Endothelial cell of umbilical vein (primary cell): ENCODE data around the gene NEXN. TPM values are rescaled to one million over a fixed set of nuclear protein-coding genes. Genes with fewer than 3 reads are reported as not detected.

Experiments used
- BruUV-seq: library from RNA; stranded (reverse); fragments of 400-500 nt; replicated peaks from 2 replicates; lab custom pipeline; 2021; lab: Mats Ljungman, UMichigan
- CTCF ChIA-PET: fragments of 300-600, 350-600 bp; sonication (Branson Sonifier 250); formaldehyde crosslinking; loops from one replicate; lab custom pipeline; 2021; ENCODE audit warnings: antibody characterized with exemption, inconsistent platforms; lab: Charles Lee
- POLR2A ChIA-PET: fragments of 300-600, 350-600 bp; sonication (Branson Sonifier 250); formaldehyde crosslinking; loops from one replicate; lab custom pipeline; 2021; ENCODE audit warnings: antibody characterized with exemption, inconsistent platforms; lab: Charles Lee
- DNase-seq: peaks from one replicate; pipeline ENCODE4 v3.0.0-alpha.2; 2011; ENCODE audit warnings: low read depth, low spot score
- FAIRE-seq: peaks from 2 replicates; lab custom pipeline; 2011; peaks lifted over from hg19 to GRCh38; lab: Jason Lieb, UNC
- H2AFZ ChIP-seq: 2 replicates; pipeline ENCODE4 v1.6.0; 2012; ENCODE audit warnings: low read depth, low read length, control low read depth, inconsistent platforms
- H3K27ac ChIP-seq: 2 replicates; pipeline ENCODE4 v1.5.1; 2011; ENCODE audit warnings: low read depth, mild to moderate bottlenecking, control low read depth, low read length, moderate library complexity; ENCODE audit not compliant: insufficient read depth
- H3K27me3 ChIP-seq, 2 experiments: 2 replicates each; pipeline versions ENCODE4 v1.6.0 to v1.6.1; 2011; ENCODE audit warnings: low read length in 2 of 2, mixed read lengths in 1 of 2; ENCODE audit not compliant: control insufficient read depth in 2 of 2, insufficient read depth in 2 of 2
- H3K36me3 ChIP-seq, 2 experiments: 2 replicates in 1 of 2; 3 replicates in 1 of 2; pipeline ENCODE4 v1.5.1; 2011; ENCODE audit warnings: low read length in 2 of 2, mild to moderate bottlenecking in 1 of 2, moderate library complexity in 1 of 2; ENCODE audit not compliant: control insufficient read depth in 2 of 2, insufficient read depth in 2 of 2; ENCODE audit errors: extremely low read depth in 1 of 2
- H3K4me1 ChIP-seq: 3 replicates; pipeline ENCODE4 v1.5.1; 2011; ENCODE audit warnings: mild to moderate bottlenecking, low read length; ENCODE audit not compliant: control insufficient read depth, insufficient read depth; ENCODE audit errors: extremely low read depth
- H3K4me2 ChIP-seq: 2 replicates; pipeline ENCODE4 v1.6.1; 2011; ENCODE audit warnings: low read length, control low read depth, mixed read lengths; ENCODE audit not compliant: insufficient read depth
- H3K4me3 ChIP-seq, 3 experiments: fragments of 200-600 bp in 1 of 3; sonication (generic), shearing (Covaris generic) in 1 of 3; replicated peaks in 1 of 3; 2 replicates each; pipeline ENCODE4 v1.5.1; 2011 to 2016; ENCODE audit warnings: control low read depth in 3 of 3, low read length in 3 of 3, mild to moderate bottlenecking in 2 of 3, inconsistent platforms in 1 of 3, low read depth in 1 of 3, moderate library complexity in 1 of 3; ENCODE audit not compliant: insufficient read depth in 1 of 3
- H3K79me2 ChIP-seq: 2 replicates; pipeline ENCODE4 v1.6.0; 2012; ENCODE audit warnings: low read length, inconsistent platforms; ENCODE audit not compliant: control insufficient read depth, insufficient read depth
- H3K9ac ChIP-seq: replicated peaks from 2 replicates; pipeline ENCODE3; 2011; ENCODE audit warnings: low read length, control low read depth; ENCODE audit not compliant: insufficient read depth; ENCODE audit errors: extremely low read depth
- H3K9me1 ChIP-seq: replicated peaks from 3 replicates; pipeline ENCODE4 v1.6.0; 2011; ENCODE audit warnings: mild to moderate bottlenecking, low read length; ENCODE audit not compliant: control insufficient read depth, insufficient read depth; ENCODE audit errors: extremely low read depth
- H3K9me3 ChIP-seq: replicated peaks from 2 replicates; pipeline ENCODE4 v1.5.1; 2012; ENCODE audit warnings: low read length, inconsistent platforms; ENCODE audit not compliant: control insufficient read depth, insufficient read depth
- H4K20me1 ChIP-seq: replicated peaks from 2 replicates; pipeline ENCODE3; 2011; ENCODE audit warnings: mild to moderate bottlenecking, low read length; ENCODE audit not compliant: control insufficient read depth, insufficient read depth; ENCODE audit errors: extremely low read depth
- EZH2 ChIP-seq: IDR thresholded peaks from 2 replicates; pipeline ENCODE4 v1.6.1; 2012; ENCODE audit warnings: borderline replicate concordance, low read depth, mild to moderate bottlenecking, moderate library complexity, low read length, inconsistent platforms; ENCODE audit not compliant: severe bottlenecking
- FOS ChIP-seq: IDR thresholded peaks from 2 replicates; pipeline ENCODE4 v1.6.1; 2011; ENCODE audit warnings: mild to moderate bottlenecking, low read length, moderate library complexity, borderline replicate concordance; ENCODE audit not compliant: insufficient read depth
- JUN ChIP-seq: IDR thresholded peaks from 2 replicates; pipeline ENCODE4 v1.6.1; 2011; ENCODE audit warnings: borderline replicate concordance, low read depth; ENCODE audit not compliant: insufficient read length, insufficient read depth
- dilution Hi-C: fragments of 300-500 bp; cut with MboI; formaldehyde crosslinking; loops from one replicate; pipeline ENCODE4 v1.15.0; 2019; ENCODE audit warnings: low sequenced_read_pairs; ENCODE audit not compliant: extremely low pct_ligation_motif_present
- intact Hi-C: fragments of 100-400 bp; cut with micrococcal nuclease; formaldehyde crosslinking; loops from one replicate; pipeline ENCODE4 v1.10.0; 2022
- polyA plus RNA-seq, 4 experiments: library from polyadenylated mRNA; depleted of rRNA in 3 of 4; stranded (reverse) in 3 of 4; unstranded in 1 of 4; fragments of >200 nt; gene quantifications; 2 replicates each; pipeline versions ENCODE4 v1.2.1 to v1.2.3, GENCODE V29; 2011 to 2012; ENCODE audit warnings: missing spikeins in 1 of 4
- total RNA-seq: library from RNA; stranded (reverse); gene quantifications from 2 replicates; pipeline ENCODE4 v1.2.3, GENCODE V29; 2021
- TF ChIP-seq, protein P1 (sequence below), 2 donors: IDR thresholded peaks; 1 replicate in 1 of 2; 2 replicates in 1 of 2; pipeline ENCODE4 v1.5.1; 2011; ENCODE audit warnings: low read length in 2 of 2, mild to moderate bottlenecking in 2 of 2, moderate library complexity in 2 of 2, control low read depth in 1 of 2, inconsistent platforms in 1 of 2, low read depth in 1 of 2; ENCODE audit not compliant: insufficient read depth in 1 of 2; ENCODE audit errors: extremely low read depth in 1 of 2

The NEXN gene
- total and polyA plus RNA-seq, 2 donors (not counting 3 experiments of a cell fraction or from before 2014, with no cell fraction given): 1.0 to 11.7 TPM

DNA sequence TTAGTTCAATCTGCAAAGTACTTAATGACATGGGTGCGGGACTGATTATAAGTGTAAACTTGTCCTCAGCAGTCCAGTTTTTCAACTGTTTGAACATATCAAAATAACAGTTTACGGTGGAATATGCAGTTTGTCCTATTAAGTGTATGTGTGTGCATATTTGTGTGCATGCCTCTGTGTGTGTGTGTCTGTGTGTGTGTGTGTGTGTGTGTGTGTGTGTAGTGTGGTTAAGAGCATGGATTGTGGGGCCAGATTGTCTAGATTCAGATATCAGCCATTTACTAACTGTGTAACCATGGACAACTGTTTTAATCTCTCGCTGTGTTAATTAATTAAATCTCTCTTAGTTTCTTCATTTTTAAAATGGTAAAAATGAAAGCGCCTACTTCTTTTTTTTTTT, 39.0 kb downstream of the NEXN start:
- Histone ChIP-seq H2AFZ (no peak overlapping the region), H3K9me3 (no peaks in the 10 kb centered on the region), H3K27me3 (no peaks in the 10 kb centered on the region), H3K9ac (no peak overlapping the region), H3K36me3 (peaks cover 0 to 7% of the 10 kb centered on the region in 2 experiments), H3K4me3 (no peak overlapping the region), H4K20me1 (no peaks in the 10 kb centered on the region), H3K9me1 (no peaks in the 10 kb centered on the region), H3K4me1 (peaks cover 7% of the 10 kb centered on the region), H3K79me2 (no peaks in the 10 kb centered on the region), H3K4me2 (no peak overlapping the region), H3K27ac (no peak overlapping the region)
- dilution Hi-C loops (no loop called here), intact Hi-C loops (no loop called here)
- CTCF ChIA-PET: interaction anchor here (3.1 kb wide), 1 partner anchor 11 kb away, joined by 7 read pairs; no protein-coding TSS in a partner anchor
- no peak for TF ChIP-seq EZH2
- TF ChIP-seq JUN: no peak
- no TSS peak for BruUV-seq
- DNase-seq (no peak), FAIRE-seq (no peak)
- POLR2A ChIA-PET: no interaction called here

DNA sequence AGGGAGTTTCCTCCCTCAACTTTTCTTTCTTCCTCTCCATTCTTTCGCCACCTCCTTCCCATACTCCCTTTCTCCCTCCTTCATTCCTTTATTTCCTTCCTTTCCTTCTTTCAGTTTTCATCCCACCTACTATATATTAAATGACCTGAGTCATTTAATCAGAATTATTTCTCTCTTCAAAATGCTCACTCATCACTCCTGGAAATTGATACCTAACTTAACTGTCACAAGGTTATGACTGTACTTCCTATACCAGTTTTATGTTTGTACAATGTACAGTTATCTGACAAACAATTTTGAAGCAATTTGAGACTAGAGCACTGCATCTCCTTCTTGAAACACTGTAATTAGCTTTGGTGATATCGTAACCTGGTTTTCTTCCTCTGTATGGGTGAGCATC, 41.4 kb downstream of the NEXN start:
- intact Hi-C loops (no loop called here), dilution Hi-C loops (no loop called here)
- CTCF ChIA-PET: no interaction called here
- Histone ChIP-seq H3K4me2 (no peak overlapping the region), H3K27me3 (no peaks in the 10 kb centered on the region), H3K4me1 (peaks cover 7% of the 10 kb centered on the region), H3K9me3 (no peaks in the 10 kb centered on the region), H3K27ac (no peak overlapping the region), H3K36me3 (peaks cover 0 to 10% of the 10 kb centered on the region in 2 experiments), H3K4me3 (no peak overlapping the region), H3K79me2 (no peaks in the 10 kb centered on the region), H2AFZ (no peak overlapping the region), H3K9ac (no peak overlapping the region), H4K20me1 (no peaks in the 10 kb centered on the region), H3K9me1 (no peaks in the 10 kb centered on the region)
- no TSS peak for BruUV-seq
- POLR2A ChIA-PET: no interaction called here
- TF ChIP-seq, protein P1, sequence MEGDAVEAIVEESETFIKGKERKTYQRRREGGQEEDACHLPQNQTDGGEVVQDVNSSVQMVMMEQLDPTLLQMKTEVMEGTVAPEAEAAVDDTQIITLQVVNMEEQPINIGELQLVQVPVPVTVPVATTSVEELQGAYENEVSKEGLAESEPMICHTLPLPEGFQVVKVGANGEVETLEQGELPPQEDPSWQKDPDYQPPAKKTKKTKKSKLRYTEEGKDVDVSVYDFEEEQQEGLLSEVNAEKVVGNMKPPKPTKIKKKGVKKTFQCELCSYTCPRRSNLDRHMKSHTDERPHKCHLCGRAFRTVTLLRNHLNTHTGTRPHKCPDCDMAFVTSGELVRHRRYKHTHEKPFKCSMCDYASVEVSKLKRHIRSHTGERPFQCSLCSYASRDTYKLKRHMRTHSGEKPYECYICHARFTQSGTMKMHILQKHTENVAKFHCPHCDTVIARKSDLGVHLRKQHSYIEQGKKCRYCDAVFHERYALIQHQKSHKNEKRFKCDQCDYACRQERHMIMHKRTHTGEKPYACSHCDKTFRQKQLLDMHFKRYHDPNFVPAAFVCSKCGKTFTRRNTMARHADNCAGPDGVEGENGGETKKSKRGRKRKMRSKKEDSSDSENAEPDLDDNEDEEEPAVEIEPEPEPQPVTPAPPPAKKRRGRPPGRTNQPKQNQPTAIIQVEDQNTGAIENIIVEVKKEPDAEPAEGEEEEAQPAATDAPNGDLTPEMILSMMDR (IDR thresholded peaks at IDR 0.05; ENCODE audit: extremely low read depth in 1 of 2, insufficient read depth in 1 of 2, low read depth in 1 of 2, low read length in 2 of 2): no peak
- peak; percentile 46 for TF ChIP-seq FOS
- DNase-seq (peak; percentile 20), FAIRE-seq (peak; percentile 49)
